CD14-positive monocyte (primary cell): ENCODE measurements around the gene NOB1. TPM values are rescaled to one million over a fixed set of nuclear protein-coding genes. Genes with fewer than 3 reads are reported as not detected.

Experiments used
- DNase-seq, 3 donors: peaks; one replicate each; pipeline ENCODE4 v3.0.0-alpha.2; 2011 to 2022
- H2AFZ ChIP-seq: 2 replicates; pipeline ENCODE4 v1.6.0; 2012; ENCODE audit warnings: mild to moderate bottlenecking, low read depth, low read length, inconsistent platforms; ENCODE audit not compliant: insufficient read depth, poor library complexity, severe bottlenecking
- H3K27ac ChIP-seq, 2 donors: 1 replicate in 1 of 2; 2 replicates in 1 of 2; pipeline ENCODE4 v1.5.1; 2012 to 2013; ENCODE audit warnings: low read length in 2 of 2, control low read depth in 1 of 2, inconsistent platforms in 1 of 2, low read depth in 1 of 2, mild to moderate bottlenecking in 1 of 2
- H3K27me3 ChIP-seq, 2 donors: one replicate each; pipeline versions ENCODE4 v1.6.0 to v1.6.1; 2011 to 2013; ENCODE audit warnings: low read length in 2 of 2; ENCODE audit not compliant: control insufficient read depth in 2 of 2, insufficient read depth in 2 of 2
- H3K36me3 ChIP-seq, 2 donors: replicated peaks in 1 of 2; 1 replicate in 1 of 2; 2 replicates in 1 of 2; pipeline versions ENCODE4 v1.5.1 to v1.6.1; 2012 to 2013; ENCODE audit warnings: low read length in 2 of 2, control low read depth in 1 of 2, inconsistent platforms in 1 of 2, mild to moderate bottlenecking in 1 of 2; ENCODE audit not compliant: insufficient read depth in 2 of 2, control insufficient read depth in 1 of 2
- H3K4me1 ChIP-seq, 2 donors: 1 replicate in 1 of 2; 2 replicates in 1 of 2; pipeline versions ENCODE4 v1.5.1 to v1.6.1; 2012 to 2013; ENCODE audit warnings: low read length in 2 of 2, control low read depth in 1 of 2, inconsistent platforms in 1 of 2, mild to moderate bottlenecking in 1 of 2, moderate library complexity in 1 of 2; ENCODE audit not compliant: insufficient read depth in 2 of 2, control insufficient read depth in 1 of 2
- H3K4me2 ChIP-seq: replicated peaks from 2 replicates; pipeline ENCODE3; 2012; ENCODE audit warnings: low read length, moderate library complexity, mild to moderate bottlenecking; ENCODE audit not compliant: poor library complexity, severe bottlenecking; ENCODE audit errors: extremely low read depth
- H3K4me3 ChIP-seq, 3 experiments: fragments of 200-600 bp in 1 of 3; sonication (generic) in 1 of 3; replicated peaks in 1 of 3; 1 replicate in 2 of 3; 2 replicates in 1 of 3; pipeline ENCODE4 v1.5.1; 2011 to 2013; ENCODE audit warnings: low read length in 3 of 3, mild to moderate bottlenecking in 3 of 3, control low read depth in 2 of 3, low read depth in 2 of 3, inconsistent platforms in 1 of 3, moderate library complexity in 1 of 3
- H3K79me2 ChIP-seq: 2 replicates; pipeline ENCODE4 v1.6.0; 2012; ENCODE audit warnings: mild to moderate bottlenecking, control low read depth, inconsistent platforms, low read length, moderate library complexity; ENCODE audit not compliant: insufficient read depth
- H3K9ac ChIP-seq: 2 replicates; pipeline ENCODE4 v1.6.0; 2017; ENCODE audit warnings: low read length, mild to moderate bottlenecking; ENCODE audit not compliant: insufficient read depth, poor library complexity, severe bottlenecking
- H3K9me3 ChIP-seq, 2 donors: replicated peaks in 1 of 2; 1 replicate in 1 of 2; 2 replicates in 1 of 2; pipeline versions ENCODE4 v1.5.1 to v1.6.1; 2012 to 2013; ENCODE audit warnings: low read length in 2 of 2, control low read depth in 1 of 2; ENCODE audit not compliant: control insufficient read depth in 1 of 2, insufficient read depth in 1 of 2
- H4K20me1 ChIP-seq: 2 replicates; pipeline ENCODE4 v1.6.0; 2012; ENCODE audit warnings: mild to moderate bottlenecking, low read length, control low read depth, moderate library complexity; ENCODE audit not compliant: insufficient read depth
- H3K27ac Mint-ChIP-seq, 7 donors: one replicate each; pipeline ENCODE4 v1.8.0; 2020; ENCODE audit warnings: mild to moderate bottlenecking in 7 of 7, mixed read lengths in 7 of 7, moderate library complexity in 6 of 7, inconsistent platforms in 2 of 7
- H3K27me3 Mint-ChIP-seq, 3 donors: one replicate each; pipeline ENCODE4 v1.8.0; 2021 to 2022; ENCODE audit warnings: low read depth in 3 of 3, mild to moderate bottlenecking in 3 of 3, mixed read lengths in 3 of 3, moderate library complexity in 3 of 3, inconsistent platforms in 1 of 3
- H3K36me3 Mint-ChIP-seq, 2 donors: one replicate each; pipeline ENCODE4 v1.8.0; 2020; ENCODE audit warnings: mixed read lengths in 2 of 2, inconsistent platforms in 1 of 2, mild to moderate bottlenecking in 1 of 2
- H3K4me1 Mint-ChIP-seq: one replicate; pipeline ENCODE4 v1.8.0; 2020; ENCODE audit warnings: mild to moderate bottlenecking, mixed read lengths
- H3K4me3 Mint-ChIP-seq, 2 donors: one replicate each; pipeline ENCODE4 v1.8.0; 2020; ENCODE audit warnings: mild to moderate bottlenecking in 2 of 2, mixed read lengths in 2 of 2, moderate library complexity in 1 of 2
- H3K9me3 Mint-ChIP-seq, 7 donors: one replicate each; pipeline ENCODE4 v1.8.0; 2020 to 2022; ENCODE audit warnings: mixed read lengths in 7 of 7, mild to moderate bottlenecking in 6 of 7, moderate library complexity in 6 of 7, inconsistent platforms in 2 of 7
- WGBS: methylation state at CpG from one replicate; pipeline ENCODE4 v1.1.5; 2013; ENCODE audit warnings: missing lambda C conversion rate; ENCODE audit not compliant: insufficient coverage; 5-methylcytosine and 5-hydroxymethylcytosine counted together
- intact Hi-C, 2 donors: fragments of 100-400 bp; cut with micrococcal nuclease; formaldehyde crosslinking; loops; one replicate each; pipeline versions ENCODE4 v1.15.0 to v1.15.1; 2023
- polyA plus RNA-seq, 3 donors: library from polyadenylated mRNA; depleted of rRNA in 1 of 3; unstranded in 2 of 3; stranded (reverse) in 1 of 3; fragments of 300-500 nt in 2 of 3; fragments of >200 nt in 1 of 3; fragmentation: Illumina TruSeq in 2 of 3; gene quantifications; 1 replicate in 2 of 3; 2 replicates in 1 of 3; pipeline ENCODE4 v1.2.3, GENCODE V29; 2012 to 2021
- TF ChIP-seq, protein P1 (sequence below): fragments of 200-600 bp; IDR thresholded peaks from one replicate; pipeline ENCODE4 v1.8.0; 2022; ENCODE audit warnings: antibody characterized with exemption, mild to moderate bottlenecking

NOB1 gene
- polyA plus RNA-seq, 3 donors: 15.7 to 27.5 (median 18.0) TPM

DNA sequence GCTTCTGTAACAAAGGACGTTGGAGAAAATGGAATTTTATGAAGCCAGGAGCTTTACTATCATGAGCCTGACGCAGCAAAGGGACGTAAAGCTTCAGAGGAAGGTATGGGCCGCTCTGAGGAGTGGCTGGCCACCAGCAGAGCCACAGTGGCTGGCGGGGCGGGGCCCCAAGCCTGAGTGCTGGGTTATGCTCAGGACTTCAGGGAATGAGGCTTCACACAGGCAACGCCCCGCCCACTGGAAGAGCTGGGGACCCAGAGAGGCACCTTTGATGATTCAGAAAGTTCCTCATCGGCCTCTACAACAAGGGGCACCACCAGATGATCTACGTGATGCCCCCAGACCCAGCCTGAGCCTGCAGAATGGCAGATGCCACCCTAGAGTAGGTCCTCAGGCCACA, 8.8 kb downstream of the NOB1 start:
- no peak for DNase-seq
- H3K27ac ChIP-seq: no peak overlapping the region
- no peak overlapping the region for H3K9ac ChIP-seq
- Mint-ChIP-seq H3K4me1 (peaks cover 2% of the 10 kb centered on the region), H3K4me3 (no peak overlapping the region), H3K36me3 (peaks cover 83 to 97% of the 10 kb centered on the region in 2 donors), H3K9me3 (peaks cover 0 to 4% (median 0%) of the 10 kb centered on the region in 7 donors), H3K27ac (no peak overlapping the region), H3K27me3 (no peaks in the 10 kb centered on the region)
- intact Hi-C loops: no loop called here
- H3K9me3 ChIP-seq: no peaks in the 10 kb centered on the region
- no peak overlapping the region for H3K4me2 ChIP-seq
- no peak overlapping the region for H3K4me3 ChIP-seq
- H3K27me3 ChIP-seq: no peaks in the 10 kb centered on the region
- WGBS: 92% methylated on average over 10 of the region's 10 CpGs
- H2AFZ ChIP-seq: no peak overlapping the region
- peaks cover 89 to 100% of the 10 kb centered on the region in 2 donors for H3K36me3 ChIP-seq
- no peaks in the 10 kb centered on the region for H3K79me2 ChIP-seq
- no peaks in the 10 kb centered on the region for H3K4me1 ChIP-seq
- TF ChIP-seq, protein P1, sequence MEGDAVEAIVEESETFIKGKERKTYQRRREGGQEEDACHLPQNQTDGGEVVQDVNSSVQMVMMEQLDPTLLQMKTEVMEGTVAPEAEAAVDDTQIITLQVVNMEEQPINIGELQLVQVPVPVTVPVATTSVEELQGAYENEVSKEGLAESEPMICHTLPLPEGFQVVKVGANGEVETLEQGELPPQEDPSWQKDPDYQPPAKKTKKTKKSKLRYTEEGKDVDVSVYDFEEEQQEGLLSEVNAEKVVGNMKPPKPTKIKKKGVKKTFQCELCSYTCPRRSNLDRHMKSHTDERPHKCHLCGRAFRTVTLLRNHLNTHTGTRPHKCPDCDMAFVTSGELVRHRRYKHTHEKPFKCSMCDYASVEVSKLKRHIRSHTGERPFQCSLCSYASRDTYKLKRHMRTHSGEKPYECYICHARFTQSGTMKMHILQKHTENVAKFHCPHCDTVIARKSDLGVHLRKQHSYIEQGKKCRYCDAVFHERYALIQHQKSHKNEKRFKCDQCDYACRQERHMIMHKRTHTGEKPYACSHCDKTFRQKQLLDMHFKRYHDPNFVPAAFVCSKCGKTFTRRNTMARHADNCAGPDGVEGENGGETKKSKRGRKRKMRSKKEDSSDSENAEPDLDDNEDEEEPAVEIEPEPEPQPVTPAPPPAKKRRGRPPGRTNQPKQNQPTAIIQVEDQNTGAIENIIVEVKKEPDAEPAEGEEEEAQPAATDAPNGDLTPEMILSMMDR: no peak
- no peaks in the 10 kb centered on the region for H4K20me1 ChIP-seq

DNA sequence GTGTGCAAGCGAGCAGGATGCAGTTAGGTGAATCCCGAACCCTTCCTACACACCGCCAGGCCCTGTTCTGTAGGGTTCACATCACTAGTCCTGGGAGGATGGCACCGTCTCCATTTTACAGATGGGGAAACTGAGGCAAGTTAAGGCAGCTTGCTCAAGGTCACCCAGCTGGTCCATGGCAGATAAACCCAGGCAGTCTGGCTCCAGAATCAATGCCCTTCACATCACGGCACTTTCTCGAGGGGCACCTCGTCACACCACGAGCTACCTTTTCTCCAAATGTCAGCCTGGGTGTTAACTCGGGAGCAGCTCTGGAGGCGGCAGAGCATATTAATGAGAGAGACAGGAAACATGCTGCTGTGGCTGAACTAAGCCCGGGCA, 9.5 kb downstream of the NOB1 start:
- Histone ChIP-seq H3K4me3 (no peak overlapping the region), H2AFZ (no peak overlapping the region), H4K20me1 (no peaks in the 10 kb centered on the region), H3K27me3 (no peaks in the 10 kb centered on the region), H3K4me2 (no peak overlapping the region), H3K9ac (no peak overlapping the region), H3K4me1 (no peaks in the 10 kb centered on the region), H3K36me3 (peaks cover 86 to 99% of the 10 kb centered on the region in 2 donors), H3K9me3 (no peaks in the 10 kb centered on the region), H3K27ac (no peak overlapping the region), H3K79me2 (no peaks in the 10 kb centered on the region)
- Mint-ChIP-seq H3K27ac (no peak overlapping the region), H3K36me3 (peaks cover 81 to 97% of the 10 kb centered on the region in 2 donors), H3K27me3 (no peaks in the 10 kb centered on the region), H3K4me1 (peaks cover 2% of the 10 kb centered on the region), H3K9me3 (peaks cover 0 to 4% (median 0%) of the 10 kb centered on the region in 7 donors), H3K4me3 (no peak overlapping the region)
- WGBS: 98% methylated on average over 6 of the region's 11 CpGs
- DNase-seq: no peak
- TF ChIP-seq, protein P1: no peak
- intact Hi-C loops: no loop called here
